Fibroblast of mammary gland (primary cell): ENCODE results near the gene TMEM109.
A peak's percentile ranks its signal among the peaks of the same experiment; 100 is the strongest.

Source experiments
- DNase-seq: peaks from one replicate; pipeline ENCODE4 v3.0.0-alpha.2; 2010; ENCODE audit warnings: low read depth
- H3K4me3 ChIP-seq: 2 replicates; pipeline ENCODE4 v1.5.1; 2011; ENCODE audit warnings: low read depth, mild to moderate bottlenecking, low read length, moderate library complexity; ENCODE audit not compliant: control insufficient read depth
- CTCF ChIP-seq: conservative IDR thresholded peaks from 2 replicates; pipeline ENCODE4 v1.5.1; 2011; ENCODE audit warnings: low read depth, low read length, inconsistent platforms; ENCODE audit not compliant: control insufficient read depth, insufficient read depth

Gene TMEM109

GRCh38 chr11:60879971-60880588 is 33.9 kb upstream of the TMEM109 start:
- no peak for TF ChIP-seq CTCF
- DNase-seq = no peak
- no peak overlapping the region for H3K4me3 ChIP-seq

- DNase-seq = no peak
- H3K4me3 ChIP-seq = no peak overlapping the region
- TF ChIP-seq CTCF = no peak
Observed at GRCh38 chr11:60880643-60881282, 33.2 kb upstream of the TMEM109 start.

DNA sequence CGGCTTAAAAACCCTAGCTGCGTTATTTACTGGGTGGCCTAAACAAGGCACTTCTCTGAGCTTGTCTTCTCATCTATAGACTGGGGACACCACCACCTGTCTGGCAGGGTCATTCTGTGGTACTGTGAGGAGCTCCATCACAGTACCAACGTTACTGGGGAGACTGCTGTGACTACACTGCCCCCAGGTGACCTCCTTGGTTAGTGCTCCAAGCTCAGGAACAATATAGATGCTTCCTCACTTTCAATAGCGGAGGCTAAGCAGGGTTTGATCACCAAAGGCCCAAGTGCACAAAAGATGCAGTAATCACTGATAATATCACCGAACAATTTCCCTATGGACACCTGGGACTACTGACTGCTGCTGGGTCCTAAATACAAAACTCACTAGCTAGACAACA is 26.4 kb upstream of the TMEM109 start:
- H3K4me3 ChIP-seq = no peak overlapping the region
- peak; percentile 85 for TF ChIP-seq CTCF
- DNase-seq = peak; percentile 69

DNA sequence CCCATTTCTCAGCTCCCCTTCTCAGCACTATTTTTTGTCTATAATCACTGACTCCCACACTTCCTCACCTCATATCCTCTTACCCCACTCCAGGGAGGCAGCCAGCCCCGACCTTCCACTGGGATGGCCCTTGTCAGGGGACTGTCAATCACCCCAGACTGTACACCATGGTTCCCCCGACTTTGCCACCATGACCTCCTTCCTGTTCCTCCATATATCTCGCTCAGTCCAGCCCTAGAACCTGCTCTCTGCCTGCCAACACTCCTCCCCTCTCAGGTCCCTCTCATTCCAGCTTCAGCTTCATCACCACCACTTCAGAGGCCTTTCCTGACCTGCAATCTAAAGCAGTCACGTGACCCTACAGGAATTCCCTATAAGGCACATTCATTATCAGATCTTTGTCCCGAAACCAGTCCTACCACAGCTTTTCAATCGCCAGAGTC is 24.1 kb upstream of the TMEM109 start:
- no peak overlapping the region for H3K4me3 ChIP-seq
- TF ChIP-seq CTCF = no peak
- no peak for DNase-seq

DNA sequence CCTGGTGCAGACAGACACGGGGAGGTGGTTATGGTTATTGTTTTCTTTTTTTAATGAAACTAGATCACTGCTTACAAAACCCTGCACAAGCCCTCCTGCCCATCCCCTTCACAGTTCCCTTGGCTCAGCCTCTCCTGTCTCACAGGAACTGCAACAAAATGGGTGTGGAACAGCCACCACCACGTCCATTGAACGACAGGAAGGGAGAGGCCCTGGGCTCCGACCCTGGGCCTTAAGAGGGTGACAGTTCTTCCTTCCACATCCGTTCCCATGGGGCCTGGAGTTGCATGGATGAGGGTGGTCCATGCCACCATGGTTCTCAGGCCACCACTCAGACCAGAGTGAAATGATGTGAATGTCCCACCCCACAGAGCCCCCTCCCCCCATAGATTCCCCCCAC is 23.3 kb upstream of the TMEM109 start:
- no peak overlapping the region for H3K4me3 ChIP-seq
- TF ChIP-seq CTCF = no peak
- DNase-seq = no peak

GRCh38 chr11:60891103-60891741 is 22.7 kb upstream of the TMEM109 start:
- H3K4me3 ChIP-seq = no peak overlapping the region
- no peak for DNase-seq
- TF ChIP-seq CTCF = no peak
